ENCODE measurements around the gene HIVEP2.

The HIVEP2 gene

DNA sequence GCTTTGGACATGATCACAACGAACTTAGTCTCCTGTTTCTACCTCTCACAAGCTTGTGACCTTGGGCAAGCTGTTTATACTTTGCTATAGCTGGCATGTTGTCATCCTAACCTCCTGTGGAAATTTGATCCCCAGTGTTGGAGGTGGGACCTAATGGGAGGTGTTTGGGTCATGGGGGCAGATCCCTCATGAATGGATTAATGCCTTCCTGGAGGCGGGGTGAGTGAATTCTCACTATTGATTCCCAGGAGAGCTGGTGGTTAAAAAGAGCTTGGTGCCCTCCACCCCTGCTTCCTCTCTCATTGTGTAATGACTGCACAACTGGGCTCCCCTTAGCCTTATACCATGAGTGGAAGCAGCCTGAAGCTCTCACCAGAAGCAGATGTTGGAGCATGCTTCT lies 228.9 kb downstream of the HIVEP2 start:
- TF ChIP-seq, protein P1, sequence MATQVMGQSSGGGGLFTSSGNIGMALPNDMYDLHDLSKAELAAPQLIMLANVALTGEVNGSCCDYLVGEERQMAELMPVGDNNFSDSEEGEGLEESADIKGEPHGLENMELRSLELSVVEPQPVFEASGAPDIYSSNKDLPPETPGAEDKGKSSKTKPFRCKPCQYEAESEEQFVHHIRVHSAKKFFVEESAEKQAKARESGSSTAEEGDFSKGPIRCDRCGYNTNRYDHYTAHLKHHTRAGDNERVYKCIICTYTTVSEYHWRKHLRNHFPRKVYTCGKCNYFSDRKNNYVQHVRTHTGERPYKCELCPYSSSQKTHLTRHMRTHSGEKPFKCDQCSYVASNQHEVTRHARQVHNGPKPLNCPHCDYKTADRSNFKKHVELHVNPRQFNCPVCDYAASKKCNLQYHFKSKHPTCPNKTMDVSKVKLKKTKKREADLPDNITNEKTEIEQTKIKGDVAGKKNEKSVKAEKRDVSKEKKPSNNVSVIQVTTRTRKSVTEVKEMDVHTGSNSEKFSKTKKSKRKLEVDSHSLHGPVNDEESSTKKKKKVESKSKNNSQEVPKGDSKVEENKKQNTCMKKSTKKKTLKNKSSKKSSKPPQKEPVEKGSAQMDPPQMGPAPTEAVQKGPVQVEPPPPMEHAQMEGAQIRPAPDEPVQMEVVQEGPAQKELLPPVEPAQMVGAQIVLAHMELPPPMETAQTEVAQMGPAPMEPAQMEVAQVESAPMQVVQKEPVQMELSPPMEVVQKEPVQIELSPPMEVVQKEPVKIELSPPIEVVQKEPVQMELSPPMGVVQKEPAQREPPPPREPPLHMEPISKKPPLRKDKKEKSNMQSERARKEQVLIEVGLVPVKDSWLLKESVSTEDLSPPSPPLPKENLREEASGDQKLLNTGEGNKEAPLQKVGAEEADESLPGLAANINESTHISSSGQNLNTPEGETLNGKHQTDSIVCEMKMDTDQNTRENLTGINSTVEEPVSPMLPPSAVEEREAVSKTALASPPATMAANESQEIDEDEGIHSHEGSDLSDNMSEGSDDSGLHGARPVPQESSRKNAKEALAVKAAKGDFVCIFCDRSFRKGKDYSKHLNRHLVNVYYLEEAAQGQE (IDR thresholded peaks at IDR 0.05; ENCODE audit: insufficient replicate concordance, low read depth), result no peak
- TF ChIP-seq POLR2AphosphoS5 (IDR thresholded peaks at IDR 0.05; ENCODE audit: low read depth), result no peak
- TF ChIP-seq SPI1 (IDR thresholded peaks at IDR 0.05; ENCODE audit: borderline replicate concordance, low read depth), result no peak
- TF ChIP-seq, protein P2, sequence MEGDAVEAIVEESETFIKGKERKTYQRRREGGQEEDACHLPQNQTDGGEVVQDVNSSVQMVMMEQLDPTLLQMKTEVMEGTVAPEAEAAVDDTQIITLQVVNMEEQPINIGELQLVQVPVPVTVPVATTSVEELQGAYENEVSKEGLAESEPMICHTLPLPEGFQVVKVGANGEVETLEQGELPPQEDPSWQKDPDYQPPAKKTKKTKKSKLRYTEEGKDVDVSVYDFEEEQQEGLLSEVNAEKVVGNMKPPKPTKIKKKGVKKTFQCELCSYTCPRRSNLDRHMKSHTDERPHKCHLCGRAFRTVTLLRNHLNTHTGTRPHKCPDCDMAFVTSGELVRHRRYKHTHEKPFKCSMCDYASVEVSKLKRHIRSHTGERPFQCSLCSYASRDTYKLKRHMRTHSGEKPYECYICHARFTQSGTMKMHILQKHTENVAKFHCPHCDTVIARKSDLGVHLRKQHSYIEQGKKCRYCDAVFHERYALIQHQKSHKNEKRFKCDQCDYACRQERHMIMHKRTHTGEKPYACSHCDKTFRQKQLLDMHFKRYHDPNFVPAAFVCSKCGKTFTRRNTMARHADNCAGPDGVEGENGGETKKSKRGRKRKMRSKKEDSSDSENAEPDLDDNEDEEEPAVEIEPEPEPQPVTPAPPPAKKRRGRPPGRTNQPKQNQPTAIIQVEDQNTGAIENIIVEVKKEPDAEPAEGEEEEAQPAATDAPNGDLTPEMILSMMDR (IDR thresholded peaks at IDR 0.05; ENCODE audit: insufficient read depth, low read length), result no peak
- TF ChIP-seq GABPA (IDR thresholded peaks at IDR 0.05; ENCODE audit: low read depth), result no peak
- Histone ChIP-seq H3K27ac (replicated peaks) (no peak overlapping the region), H3K27me3 (ENCODE audit: insufficient read depth, poor library complexity, severe bottlenecking) (no peaks in the 10 kb centered on the region), H3K4me3 (replicated peaks; ENCODE audit: insufficient read depth, low read length) (no peak overlapping the region)
- DNase-seq (ENCODE audit: low read depth in 1 of 2, low spot score in 1 of 2), result no peak

DNA sequence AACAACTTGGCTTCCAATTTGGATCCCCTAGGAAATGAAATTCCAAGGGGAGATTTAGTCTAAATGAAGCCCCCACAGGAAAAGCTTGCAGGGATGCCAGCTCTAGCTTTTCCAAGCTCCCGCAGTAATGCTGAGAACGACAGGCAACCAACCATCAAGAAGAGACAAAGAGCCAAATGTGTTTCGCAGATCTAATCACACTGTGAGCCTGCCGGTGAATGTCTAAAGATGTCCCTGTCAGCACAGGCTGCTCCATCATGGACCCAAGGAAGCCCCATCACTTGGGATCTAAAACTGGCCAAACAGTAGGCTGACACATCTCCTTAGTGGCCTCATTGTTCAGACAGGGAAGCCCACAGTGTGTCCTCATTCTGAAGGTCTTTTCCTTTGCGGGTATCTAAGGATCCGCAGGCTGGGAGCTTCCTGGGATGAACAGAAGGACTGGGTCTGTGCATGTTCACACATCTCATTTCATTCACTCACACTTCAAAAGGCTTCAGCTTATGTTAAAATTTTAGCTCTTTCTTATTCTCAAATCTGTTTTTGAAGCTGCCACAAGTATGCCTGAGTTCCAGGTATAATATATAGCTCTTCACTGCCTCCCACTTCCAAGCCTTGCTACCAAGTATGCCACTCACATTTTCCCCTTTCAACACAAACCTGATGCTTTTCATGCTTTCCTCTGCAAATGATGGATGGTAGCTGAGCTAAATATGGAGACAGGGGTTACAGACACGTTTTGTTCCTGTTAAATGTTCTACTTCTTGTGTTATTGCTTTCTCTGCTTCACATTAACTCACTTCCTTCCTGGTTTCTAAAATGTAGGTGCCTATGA lies 229.8 kb downstream of the HIVEP2 start:
- Histone ChIP-seq H3K4me3 (replicated peaks; ENCODE audit: insufficient read depth, low read length) (no peak overlapping the region), H3K27me3 (ENCODE audit: insufficient read depth, poor library complexity, severe bottlenecking) (no peaks in the 10 kb centered on the region), H3K27ac (replicated peaks) (no peak overlapping the region)
- DNase-seq (ENCODE audit: low read depth in 1 of 2, low spot score in 1 of 2), result no peak
- peak; percentile 49; the same call in 1 of the 2 replicates for TF ChIP-seq SPI1 (IDR thresholded peaks at IDR 0.05; ENCODE audit: borderline replicate concordance, low read depth)
- TF ChIP-seq POLR2AphosphoS5 (IDR thresholded peaks at IDR 0.05; ENCODE audit: low read depth), result no peak
- TF ChIP-seq GABPA (IDR thresholded peaks at IDR 0.05; ENCODE audit: low read depth), result no peak

DNA sequence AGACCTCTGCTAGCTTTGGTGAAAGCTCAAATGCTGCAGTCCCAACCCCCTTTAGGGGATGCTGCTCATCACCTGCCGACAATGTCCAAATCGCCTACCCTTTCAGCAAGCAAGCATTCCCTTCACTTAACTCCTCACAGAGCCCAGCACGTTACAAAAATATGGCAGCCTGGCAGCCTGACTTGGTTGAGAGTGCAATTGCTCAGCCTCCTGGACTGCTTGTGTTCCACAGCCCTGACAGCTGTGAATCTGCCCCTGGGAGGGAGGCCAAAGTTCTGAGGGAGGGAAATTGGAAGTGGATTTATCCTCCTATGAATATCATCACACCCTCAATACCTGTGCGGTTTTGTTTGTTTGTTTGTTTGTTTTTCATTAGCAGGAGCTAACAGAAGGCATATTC lies 231.0 kb downstream of the HIVEP2 start:
- no peak for DNase-seq (ENCODE audit: low read depth in 1 of 2, low spot score in 1 of 2)
- no peak overlapping the region for H3K27ac ChIP-seq (replicated peaks)
- H3K27me3 ChIP-seq (ENCODE audit: insufficient read depth, poor library complexity, severe bottlenecking), result no peaks in the 10 kb centered on the region
- H3K4me3 ChIP-seq (replicated peaks; ENCODE audit: insufficient read depth, low read length), result no peak overlapping the region
- TF ChIP-seq POLR2AphosphoS5 (IDR thresholded peaks at IDR 0.05; ENCODE audit: low read depth), result no peak
- TF ChIP-seq, protein P2 (IDR thresholded peaks at IDR 0.05; ENCODE audit: insufficient read depth, low read length), result no peak
- no peak for TF ChIP-seq GABPA (IDR thresholded peaks at IDR 0.05; ENCODE audit: low read depth)
- TF ChIP-seq, protein P1 (IDR thresholded peaks at IDR 0.05; ENCODE audit: insufficient replicate concordance, low read depth), result no peak
- TF ChIP-seq SPI1 (IDR thresholded peaks at IDR 0.05; ENCODE audit: borderline replicate concordance, low read depth), result no peak

DNA sequence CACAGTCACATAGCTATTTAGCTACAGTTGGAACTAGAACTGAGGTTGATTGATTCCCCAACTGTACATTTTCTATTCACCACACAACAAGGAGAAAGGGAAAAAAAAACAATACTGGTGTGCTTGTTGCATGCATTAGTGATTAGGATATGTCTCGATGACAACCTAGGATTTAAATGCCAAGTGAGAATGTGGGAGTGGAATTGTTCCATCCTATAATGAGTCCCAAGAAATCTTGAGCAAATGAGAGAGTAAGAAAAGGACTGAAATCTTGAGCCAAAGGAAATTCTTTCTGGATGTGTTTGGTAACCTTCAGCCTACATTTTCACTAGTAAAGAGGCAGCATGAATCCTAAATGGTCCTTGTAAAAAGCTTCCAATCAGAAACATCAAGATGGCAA lies 232.7 kb downstream of the HIVEP2 start:
- TF ChIP-seq, protein P1 (IDR thresholded peaks at IDR 0.05; ENCODE audit: insufficient replicate concordance, low read depth), result no peak
- TF ChIP-seq GABPA (IDR thresholded peaks at IDR 0.05; ENCODE audit: low read depth) (no peak), POLR2AphosphoS5 (IDR thresholded peaks at IDR 0.05; ENCODE audit: low read depth) (no peak), SPI1 (IDR thresholded peaks at IDR 0.05; ENCODE audit: borderline replicate concordance, low read depth) (no peak)
- TF ChIP-seq, protein P2 (IDR thresholded peaks at IDR 0.05; ENCODE audit: insufficient read depth, low read length), result no peak
- Histone ChIP-seq H3K27ac (replicated peaks) (no peak overlapping the region), H3K4me3 (replicated peaks; ENCODE audit: insufficient read depth, low read length) (no peak overlapping the region), H3K27me3 (ENCODE audit: insufficient read depth, poor library complexity, severe bottlenecking) (no peaks in the 10 kb centered on the region)
- DNase-seq (ENCODE audit: low read depth in 1 of 2, low spot score in 1 of 2), result no peak

All from HL-60 (cell line).